ENCODE measurements around the gene ADCY3.

ADCY3 gene

GRCh38 chr2:24913911-24914310, 6.1 kb downstream of the ADCY3 start:
- peaks cover 51% of the 10 kb centered on the region for H3K4me1 ChIP-seq (ENCODE audit: insufficient read depth, low read length, poor library complexity, severe bottlenecking)
- peaks cover 57% of the 10 kb centered on the region for H4K20me1 ChIP-seq (ENCODE audit: insufficient read depth, low read length, poor library complexity, severe bottlenecking)
- H3K9me2 ChIP-seq (replicated peaks; ENCODE audit: low read depth, low read length): no peaks in the 10 kb centered on the region
- no peaks in the 10 kb centered on the region for H3K36me3 ChIP-seq (ENCODE audit: insufficient read depth, low read length)
- H3K9me3 ChIP-seq (ENCODE audit: insufficient read depth, low read depth, low read length): no peaks in the 10 kb centered on the region
- peak overlapping the region; percentile 79 for H3K4me2 ChIP-seq (ENCODE audit: low read depth, low read length, poor library complexity, severe bottlenecking)
- no peaks in the 10 kb centered on the region for H3K27me3 ChIP-seq (ENCODE audit: insufficient read depth, low read length, poor library complexity, severe bottlenecking)
- peaks cover 98% of the 10 kb centered on the region for H3K79me2 ChIP-seq (ENCODE audit: insufficient read depth, low read length)
- no peak overlapping the region for H3K4me3 ChIP-seq (ENCODE audit: low read length, poor library complexity, severe bottlenecking)
- H3K9ac ChIP-seq (ENCODE audit: low read depth, low read length, poor library complexity, severe bottlenecking): no peak overlapping the region
- TF ChIP-seq EZH2phosphoT487 (IDR thresholded peaks at IDR 0.05; ENCODE audit: borderline replicate concordance) (no peak), CTCF (conservative IDR thresholded peaks at IDR 0.05; ENCODE audit: low read length) (no peak)
- no peaks in the 10 kb centered on the region for H3F3A ChIP-seq (ENCODE audit: low read depth)
- H2AFZ ChIP-seq (ENCODE audit: low read length): no peak overlapping the region

- Histone ChIP-seq H3K36me3 (ENCODE audit: insufficient read depth, low read length) (no peaks in the 10 kb centered on the region), H3K9ac (ENCODE audit: low read depth, low read length, poor library complexity, severe bottlenecking) (no peak overlapping the region), H3K4me3 (ENCODE audit: low read length, poor library complexity, severe bottlenecking) (no peak overlapping the region), H3K79me2 (ENCODE audit: insufficient read depth, low read length) (peaks cover 97% of the 10 kb centered on the region), H3F3A (ENCODE audit: low read depth) (no peaks in the 10 kb centered on the region), H4K20me1 (ENCODE audit: insufficient read depth, low read length, poor library complexity, severe bottlenecking) (peaks cover 53% of the 10 kb centered on the region), H2AFZ (ENCODE audit: low read length) (no peak overlapping the region), H3K9me3 (ENCODE audit: insufficient read depth, low read depth, low read length) (no peaks in the 10 kb centered on the region), H3K4me2 (ENCODE audit: low read depth, low read length, poor library complexity, severe bottlenecking) (peak overlapping the region; percentile 79), H3K9me2 (replicated peaks; ENCODE audit: low read depth, low read length) (no peaks in the 10 kb centered on the region), H3K27me3 (ENCODE audit: insufficient read depth, low read length, poor library complexity, severe bottlenecking) (no peaks in the 10 kb centered on the region), H3K4me1 (ENCODE audit: insufficient read depth, low read length, poor library complexity, severe bottlenecking) (peaks cover 46% of the 10 kb centered on the region)
- TF ChIP-seq EZH2phosphoT487 (IDR thresholded peaks at IDR 0.05; ENCODE audit: borderline replicate concordance) (no peak), CTCF (conservative IDR thresholded peaks at IDR 0.05; ENCODE audit: low read length) (no peak)
Measured at GRCh38 chr2:24912986-24913385, 7.1 kb downstream of the ADCY3 start.

- Histone ChIP-seq H2AFZ (ENCODE audit: low read length) (no peak overlapping the region), H3K27me3 (ENCODE audit: insufficient read depth, low read length, poor library complexity, severe bottlenecking) (no peaks in the 10 kb centered on the region), H3F3A (ENCODE audit: low read depth) (no peaks in the 10 kb centered on the region), H3K9ac (ENCODE audit: low read depth, low read length, poor library complexity, severe bottlenecking) (no peak overlapping the region), H3K9me3 (ENCODE audit: insufficient read depth, low read depth, low read length) (no peaks in the 10 kb centered on the region), H3K4me2 (ENCODE audit: low read depth, low read length, poor library complexity, severe bottlenecking) (peak overlapping the region; percentile 79), H3K36me3 (ENCODE audit: insufficient read depth, low read length) (no peaks in the 10 kb centered on the region), H3K4me1 (ENCODE audit: insufficient read depth, low read length, poor library complexity, severe bottlenecking) (peaks cover 42% of the 10 kb centered on the region), H3K9me2 (replicated peaks; ENCODE audit: low read depth, low read length) (no peaks in the 10 kb centered on the region), H4K20me1 (ENCODE audit: insufficient read depth, low read length, poor library complexity, severe bottlenecking) (peaks cover 48% of the 10 kb centered on the region), H3K79me2 (ENCODE audit: insufficient read depth, low read length) (peaks cover 94% of the 10 kb centered on the region), H3K4me3 (ENCODE audit: low read length, poor library complexity, severe bottlenecking) (no peak overlapping the region)
- no peak for TF ChIP-seq EZH2phosphoT487 (IDR thresholded peaks at IDR 0.05; ENCODE audit: borderline replicate concordance)
- no peak for TF ChIP-seq CTCF (conservative IDR thresholded peaks at IDR 0.05; ENCODE audit: low read length)
Measured at GRCh38 chr2:24912523-24912922, 7.5 kb downstream of the ADCY3 start.

Data from Loucy (cell line).